Measurements from ENCODE around the gene PLAAT5.

DNA sequence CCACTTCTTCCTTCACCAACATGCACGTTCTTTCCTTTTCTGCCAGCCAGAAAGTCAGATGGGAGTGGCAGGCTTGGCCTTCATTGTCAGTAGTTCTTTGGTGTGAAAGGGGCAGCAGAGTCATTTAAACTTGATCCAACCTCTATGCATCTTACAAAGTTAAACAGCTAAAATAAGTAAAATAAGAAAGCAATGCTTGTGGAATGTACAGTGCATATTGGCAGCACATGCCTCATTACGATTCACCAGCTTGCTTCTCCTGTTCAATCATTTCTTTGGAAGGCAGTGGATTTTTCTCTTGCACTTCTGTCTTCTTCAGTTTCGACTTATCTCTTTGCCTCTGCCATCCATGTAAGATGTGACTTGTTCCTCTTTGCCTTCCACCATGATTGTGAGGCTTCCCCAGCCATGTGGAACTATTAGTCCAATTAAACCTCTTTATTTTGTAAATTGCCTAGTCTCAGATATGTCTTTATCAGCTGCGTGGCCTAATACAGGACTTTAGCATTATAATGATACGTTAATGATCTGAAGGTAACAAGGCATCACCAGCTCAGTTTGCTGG is 29.7 kb upstream of the PLAAT5 start:
- TF ChIP-seq, protein P1, sequence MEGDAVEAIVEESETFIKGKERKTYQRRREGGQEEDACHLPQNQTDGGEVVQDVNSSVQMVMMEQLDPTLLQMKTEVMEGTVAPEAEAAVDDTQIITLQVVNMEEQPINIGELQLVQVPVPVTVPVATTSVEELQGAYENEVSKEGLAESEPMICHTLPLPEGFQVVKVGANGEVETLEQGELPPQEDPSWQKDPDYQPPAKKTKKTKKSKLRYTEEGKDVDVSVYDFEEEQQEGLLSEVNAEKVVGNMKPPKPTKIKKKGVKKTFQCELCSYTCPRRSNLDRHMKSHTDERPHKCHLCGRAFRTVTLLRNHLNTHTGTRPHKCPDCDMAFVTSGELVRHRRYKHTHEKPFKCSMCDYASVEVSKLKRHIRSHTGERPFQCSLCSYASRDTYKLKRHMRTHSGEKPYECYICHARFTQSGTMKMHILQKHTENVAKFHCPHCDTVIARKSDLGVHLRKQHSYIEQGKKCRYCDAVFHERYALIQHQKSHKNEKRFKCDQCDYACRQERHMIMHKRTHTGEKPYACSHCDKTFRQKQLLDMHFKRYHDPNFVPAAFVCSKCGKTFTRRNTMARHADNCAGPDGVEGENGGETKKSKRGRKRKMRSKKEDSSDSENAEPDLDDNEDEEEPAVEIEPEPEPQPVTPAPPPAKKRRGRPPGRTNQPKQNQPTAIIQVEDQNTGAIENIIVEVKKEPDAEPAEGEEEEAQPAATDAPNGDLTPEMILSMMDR (IDR thresholded peaks at IDR 0.05; ENCODE audit: insufficient read depth, low read length), result no peak
- TF ChIP-seq GABPA (IDR thresholded peaks at IDR 0.05; ENCODE audit: low read depth) (no peak), POLR2AphosphoS5 (IDR thresholded peaks at IDR 0.05; ENCODE audit: low read depth) (no peak), SPI1 (IDR thresholded peaks at IDR 0.05; ENCODE audit: borderline replicate concordance, low read depth) (no peak)
- TF ChIP-seq, protein P2, sequence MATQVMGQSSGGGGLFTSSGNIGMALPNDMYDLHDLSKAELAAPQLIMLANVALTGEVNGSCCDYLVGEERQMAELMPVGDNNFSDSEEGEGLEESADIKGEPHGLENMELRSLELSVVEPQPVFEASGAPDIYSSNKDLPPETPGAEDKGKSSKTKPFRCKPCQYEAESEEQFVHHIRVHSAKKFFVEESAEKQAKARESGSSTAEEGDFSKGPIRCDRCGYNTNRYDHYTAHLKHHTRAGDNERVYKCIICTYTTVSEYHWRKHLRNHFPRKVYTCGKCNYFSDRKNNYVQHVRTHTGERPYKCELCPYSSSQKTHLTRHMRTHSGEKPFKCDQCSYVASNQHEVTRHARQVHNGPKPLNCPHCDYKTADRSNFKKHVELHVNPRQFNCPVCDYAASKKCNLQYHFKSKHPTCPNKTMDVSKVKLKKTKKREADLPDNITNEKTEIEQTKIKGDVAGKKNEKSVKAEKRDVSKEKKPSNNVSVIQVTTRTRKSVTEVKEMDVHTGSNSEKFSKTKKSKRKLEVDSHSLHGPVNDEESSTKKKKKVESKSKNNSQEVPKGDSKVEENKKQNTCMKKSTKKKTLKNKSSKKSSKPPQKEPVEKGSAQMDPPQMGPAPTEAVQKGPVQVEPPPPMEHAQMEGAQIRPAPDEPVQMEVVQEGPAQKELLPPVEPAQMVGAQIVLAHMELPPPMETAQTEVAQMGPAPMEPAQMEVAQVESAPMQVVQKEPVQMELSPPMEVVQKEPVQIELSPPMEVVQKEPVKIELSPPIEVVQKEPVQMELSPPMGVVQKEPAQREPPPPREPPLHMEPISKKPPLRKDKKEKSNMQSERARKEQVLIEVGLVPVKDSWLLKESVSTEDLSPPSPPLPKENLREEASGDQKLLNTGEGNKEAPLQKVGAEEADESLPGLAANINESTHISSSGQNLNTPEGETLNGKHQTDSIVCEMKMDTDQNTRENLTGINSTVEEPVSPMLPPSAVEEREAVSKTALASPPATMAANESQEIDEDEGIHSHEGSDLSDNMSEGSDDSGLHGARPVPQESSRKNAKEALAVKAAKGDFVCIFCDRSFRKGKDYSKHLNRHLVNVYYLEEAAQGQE (IDR thresholded peaks at IDR 0.05; ENCODE audit: insufficient replicate concordance, low read depth), result no peak

Data from HL-60 (cell line).